Left lung (tissue), 10 donors: ENCODE measurements around the gene BAIAP2L1. TPM values are rescaled to one million over a fixed set of nuclear protein-coding genes. Genes with fewer than 3 reads are reported as not detected.

ENCODE experiments used
- ATAC-seq: fragments of 200-7000 bp; cut with Tn5 transposase; one replicate; pipeline ENCODE4 v1.9.1; 2020; ENCODE audit warnings: moderate library complexity
- DNase-seq, 4 donors: peaks; one replicate each; pipeline ENCODE4 v3.0.0-alpha.2; 2013 to 2020
- H3K27ac ChIP-seq, 2 donors: fragments of 200-600 bp; sonication (generic) in 1 of 2; one replicate each; pipeline versions ENCODE4 v1.5.0 to v1.8.0; 2020 to 2021
- H3K27me3 ChIP-seq, 2 donors: fragments of 200-600 bp; sonication (generic) in 1 of 2; one replicate each; pipeline versions ENCODE4 v1.5.0 to v1.8.0; 2020 to 2021
- H3K36me3 ChIP-seq, 2 donors: fragments of 200-600 bp; sonication (generic) in 1 of 2; one replicate each; pipeline versions ENCODE4 v1.5.0 to v1.8.0; 2020 to 2021
- H3K4me1 ChIP-seq, 2 donors: fragments of 200-600 bp; one replicate each; pipeline ENCODE4 v1.8.0; 2021
- H3K4me3 ChIP-seq, 2 donors: fragments of 200-600 bp; sonication (generic) in 1 of 2; one replicate each; pipeline versions ENCODE4 v1.5.0 to v1.8.0; 2020 to 2021; ENCODE audit warnings: mild to moderate bottlenecking in 1 of 2
- H3K9me3 ChIP-seq, 2 donors: fragments of 200-600 bp; sonication (generic) in 1 of 2; one replicate each; pipeline versions ENCODE4 v1.5.0 to v1.8.0; 2020 to 2021
- intact Hi-C, 2 donors: fragments of 100-400 bp; cut with DNase I; formaldehyde crosslinking; loops; one replicate each; pipeline versions ENCODE4 v1.11.2 to v1.14.2; 2022
- polyA plus RNA-seq, 6 donors: library from polyadenylated mRNA; unstranded; fragments of 120-200 nt; gene quantifications; one replicate each; pipeline ENCODE4 v1.2.1, GENCODE V29; 2013; ENCODE audit not compliant: insufficient read length in 6 of 6
- total RNA-seq, 2 donors: library from RNA; stranded (reverse); fragmentation: NEBNext Ultra II Directional; extraction: Animal tissue kit (Norgen Biotek cat#: 25700); gene quantifications; one replicate each; pipeline ENCODE4 v1.2.1, GENCODE V29; 2021
- TF ChIP-seq, protein P1 (sequence below), 2 donors: fragments of 200-600 bp; sonication (generic) in 1 of 2; IDR thresholded peaks; one replicate each; pipeline versions ENCODE4 v1.5.0 to v1.8.0; 2021; ENCODE audit warnings: antibody characterized with exemption in 2 of 2
- donor health status: DM: no; HTN: yes; CAD: no.
- donor health status: DM: no; HTN: no; CAD: no.

The BAIAP2L1 gene
- total and polyA plus RNA-seq, 8 donors = 16.6 to 31.8 (median 20.9) TPM

DNA sequence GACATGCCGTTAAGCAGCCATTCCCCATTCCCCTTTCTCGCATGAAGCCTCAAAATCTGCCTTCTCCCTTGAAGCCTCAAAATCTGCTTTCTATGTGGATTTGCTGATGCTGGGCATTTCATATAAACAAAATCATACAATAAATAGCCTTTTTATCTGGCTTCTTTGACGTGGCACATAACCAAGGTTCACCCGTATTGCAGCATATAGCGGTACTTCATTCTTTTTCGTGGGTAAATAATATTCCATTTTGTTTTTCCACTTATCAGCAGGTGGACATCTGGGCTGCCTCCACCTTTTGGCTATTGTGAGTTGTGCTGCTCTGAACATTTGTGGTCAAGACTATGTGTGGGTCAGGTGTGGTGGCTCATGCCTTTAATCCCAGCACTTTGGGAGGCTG is 62.4 kb downstream of the BAIAP2L1 start:
- Histone ChIP-seq H3K4me1 (no peaks in the 10 kb centered on the region), H3K36me3 (no peaks in the 10 kb centered on the region), H3K4me3 (no peak overlapping the region), H3K27ac (no peak overlapping the region), H3K9me3 (no peaks in the 10 kb centered on the region), H3K27me3 (no peaks in the 10 kb centered on the region)
- TF ChIP-seq, protein P1, sequence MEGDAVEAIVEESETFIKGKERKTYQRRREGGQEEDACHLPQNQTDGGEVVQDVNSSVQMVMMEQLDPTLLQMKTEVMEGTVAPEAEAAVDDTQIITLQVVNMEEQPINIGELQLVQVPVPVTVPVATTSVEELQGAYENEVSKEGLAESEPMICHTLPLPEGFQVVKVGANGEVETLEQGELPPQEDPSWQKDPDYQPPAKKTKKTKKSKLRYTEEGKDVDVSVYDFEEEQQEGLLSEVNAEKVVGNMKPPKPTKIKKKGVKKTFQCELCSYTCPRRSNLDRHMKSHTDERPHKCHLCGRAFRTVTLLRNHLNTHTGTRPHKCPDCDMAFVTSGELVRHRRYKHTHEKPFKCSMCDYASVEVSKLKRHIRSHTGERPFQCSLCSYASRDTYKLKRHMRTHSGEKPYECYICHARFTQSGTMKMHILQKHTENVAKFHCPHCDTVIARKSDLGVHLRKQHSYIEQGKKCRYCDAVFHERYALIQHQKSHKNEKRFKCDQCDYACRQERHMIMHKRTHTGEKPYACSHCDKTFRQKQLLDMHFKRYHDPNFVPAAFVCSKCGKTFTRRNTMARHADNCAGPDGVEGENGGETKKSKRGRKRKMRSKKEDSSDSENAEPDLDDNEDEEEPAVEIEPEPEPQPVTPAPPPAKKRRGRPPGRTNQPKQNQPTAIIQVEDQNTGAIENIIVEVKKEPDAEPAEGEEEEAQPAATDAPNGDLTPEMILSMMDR (IDR thresholded peaks at IDR 0.05) = no peak
- ATAC-seq (no peak), DNase-seq (no peak)
- intact Hi-C loops = no loop called here

DNA sequence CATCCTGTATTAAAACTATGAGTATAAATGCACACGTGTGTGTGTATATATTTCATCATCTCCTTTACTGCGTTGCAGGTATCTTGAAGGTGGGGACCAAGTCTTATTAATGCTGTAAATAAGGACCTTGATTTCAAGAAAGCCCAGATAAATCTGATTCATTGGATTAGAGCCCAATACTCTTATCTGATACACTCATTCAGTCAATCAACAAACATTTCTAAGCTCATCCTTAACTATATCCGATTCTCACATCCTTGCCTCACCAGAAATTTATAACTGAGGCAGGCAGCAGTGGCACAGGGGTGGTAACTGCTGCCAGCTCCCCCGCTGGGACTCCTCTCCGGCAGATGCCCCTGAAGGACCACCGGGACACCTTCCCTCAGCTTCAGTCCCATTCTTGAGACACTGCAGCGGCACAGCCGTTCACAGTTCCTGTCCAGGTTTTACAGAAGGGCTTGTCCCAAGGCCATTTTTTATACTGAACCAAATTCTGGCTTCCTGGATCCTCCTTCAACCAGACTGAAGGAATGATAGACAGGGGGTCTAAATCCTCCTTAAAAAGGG is 65.4 kb downstream of the BAIAP2L1 start:
- intact Hi-C loops = no loop called here
- TF ChIP-seq, protein P1 (IDR thresholded peaks at IDR 0.05) = no peak
- Histone ChIP-seq H3K27me3 (no peaks in the 10 kb centered on the region), H3K4me1 (no peaks in the 10 kb centered on the region), H3K27ac (no peak overlapping the region), H3K9me3 (no peaks in the 10 kb centered on the region), H3K36me3 (no peaks in the 10 kb centered on the region), H3K4me3 (no peak overlapping the region)
- ATAC-seq (no peak), DNase-seq (no peak)

DNA sequence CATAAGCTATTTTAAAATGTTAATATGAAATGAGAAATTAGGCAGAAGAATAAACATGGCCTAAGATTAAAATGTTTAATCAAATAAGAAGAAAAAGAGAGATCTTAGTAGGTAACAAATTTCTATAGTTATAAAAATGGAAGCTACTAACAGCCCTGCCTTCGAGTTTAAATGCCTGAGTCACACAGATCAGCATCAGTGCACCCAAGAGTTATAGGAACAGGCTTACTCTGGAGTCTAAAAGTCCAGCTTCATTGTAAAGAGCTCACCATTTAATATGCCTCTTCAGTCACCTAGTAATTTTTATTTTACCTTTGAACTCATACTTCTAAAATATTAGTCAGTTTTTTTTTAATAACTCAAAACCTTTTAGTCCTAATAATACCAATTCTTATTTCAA is 66.8 kb downstream of the BAIAP2L1 start:
- Histone ChIP-seq H3K27me3 (no peaks in the 10 kb centered on the region), H3K27ac (no peak overlapping the region), H3K4me3 (no peak overlapping the region), H3K36me3 (no peaks in the 10 kb centered on the region), H3K4me1 (no peaks in the 10 kb centered on the region), H3K9me3 (no peaks in the 10 kb centered on the region)
- intact Hi-C loops = no loop called here
- DNase-seq (no peak), ATAC-seq (no peak)
- TF ChIP-seq, protein P1 (IDR thresholded peaks at IDR 0.05) = no peak

DNA sequence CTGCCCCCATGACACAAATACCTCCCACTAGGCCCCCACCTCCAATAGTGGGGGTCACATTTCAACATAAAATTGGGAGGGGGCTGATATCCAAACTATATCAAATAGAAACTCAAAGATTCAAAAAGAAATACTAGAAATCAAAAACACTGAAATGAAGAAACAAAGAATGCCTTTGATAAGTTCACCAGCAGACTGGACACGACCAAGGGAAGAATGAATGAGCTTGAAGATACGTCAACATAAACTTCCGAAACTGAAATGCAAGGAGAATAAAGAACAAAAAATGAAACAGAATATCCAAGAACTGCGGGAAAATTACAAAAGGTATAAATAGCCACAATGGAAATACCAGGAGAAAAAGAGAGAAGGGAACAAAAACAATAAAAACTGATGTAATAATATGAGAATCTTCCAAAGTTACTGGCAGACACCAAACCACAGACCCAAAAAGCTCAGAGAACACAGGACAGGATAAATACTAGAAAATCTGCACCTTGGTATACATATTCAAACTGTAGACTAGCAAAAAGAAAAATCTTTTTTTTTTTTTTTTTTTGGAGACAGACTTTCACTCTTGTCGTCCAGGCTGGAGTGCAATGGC is 69.9 kb downstream of the BAIAP2L1 start:
- no peak for DNase-seq
- no peak for ATAC-seq
- intact Hi-C loops = no loop called here
- H3K4me3 ChIP-seq = no peak overlapping the region
- H3K36me3 ChIP-seq = no peaks in the 10 kb centered on the region
- no peak overlapping the region for H3K27ac ChIP-seq
- no peaks in the 10 kb centered on the region for H3K4me1 ChIP-seq
- TF ChIP-seq, protein P1 (IDR thresholded peaks at IDR 0.05) = no peak
- H3K27me3 ChIP-seq = no peaks in the 10 kb centered on the region
- no peaks in the 10 kb centered on the region for H3K9me3 ChIP-seq

DNA sequence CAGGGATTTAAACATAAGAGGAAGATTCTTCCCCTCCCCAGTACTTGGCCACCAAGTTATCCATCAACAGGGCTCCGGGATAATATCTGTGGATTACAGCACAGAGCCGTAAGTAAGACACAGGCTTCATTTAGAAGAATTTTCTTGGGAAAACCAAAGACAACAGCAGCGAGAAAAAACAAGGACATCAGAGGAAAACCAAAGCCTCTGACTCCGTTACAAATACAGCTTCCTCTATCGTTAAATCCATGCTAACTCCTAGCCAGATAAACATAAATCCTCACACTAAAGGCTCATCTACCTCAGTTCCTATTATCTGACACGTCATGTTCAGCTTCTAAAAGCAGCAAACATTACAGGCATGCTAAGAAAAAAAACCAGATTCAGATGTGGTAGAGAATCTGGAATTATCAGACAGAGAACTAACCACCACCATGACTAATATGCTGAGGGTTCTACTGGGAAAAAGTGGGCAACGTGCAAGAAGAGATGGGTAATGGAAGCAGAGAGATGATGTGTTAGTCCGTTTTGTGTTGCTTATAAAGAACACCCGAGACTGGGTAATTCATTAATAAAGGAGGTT is 71.0 kb downstream of the BAIAP2L1 start:
- H3K27ac ChIP-seq = no peak overlapping the region
- no peaks in the 10 kb centered on the region for H3K36me3 ChIP-seq
- H3K27me3 ChIP-seq = no peaks in the 10 kb centered on the region
- TF ChIP-seq, protein P1 (IDR thresholded peaks at IDR 0.05) = no peak
- intact Hi-C loops = loop anchor here in 1 of 2 donors (1.0 kb wide), 1 partner anchor 23 kb away; no protein-coding TSS in a partner anchor
- no peak overlapping the region for H3K4me3 ChIP-seq
- H3K9me3 ChIP-seq = no peaks in the 10 kb centered on the region
- no peak for ATAC-seq
- H3K4me1 ChIP-seq = no peaks in the 10 kb centered on the region
- no peak for DNase-seq
